Upper lobe of left lung (tissue), 4 donors: ENCODE results near the gene FAM83F.

ENCODE experiments used
- EP300 ChIP-seq, 4 donors: sonication (generic); formaldehyde crosslinking; IDR thresholded peaks; one replicate each; pipeline ENCODE4 v1.5.1; 2017; ENCODE audit warnings: antibody characterized with exemption in 4 of 4, control low read depth in 2 of 4
- POLR2AphosphoS5 ChIP-seq, 2 donors: sonication (generic); formaldehyde crosslinking; IDR thresholded peaks; one replicate each; pipeline ENCODE4 v1.5.1; 2017; ENCODE audit warnings: antibody characterized with exemption in 2 of 2
- TF ChIP-seq, protein P1 (sequence below), 6 experiments: fragments of 450-650 bp in 4 of 6; fragments of 200-600 bp in 2 of 6; sonication (generic) in 2 of 6; IDR thresholded peaks; one replicate each; pipeline ENCODE4 v1.5.1; 2016 to 2019; ENCODE audit warnings: antibody characterized with exemption in 6 of 6

DNA sequence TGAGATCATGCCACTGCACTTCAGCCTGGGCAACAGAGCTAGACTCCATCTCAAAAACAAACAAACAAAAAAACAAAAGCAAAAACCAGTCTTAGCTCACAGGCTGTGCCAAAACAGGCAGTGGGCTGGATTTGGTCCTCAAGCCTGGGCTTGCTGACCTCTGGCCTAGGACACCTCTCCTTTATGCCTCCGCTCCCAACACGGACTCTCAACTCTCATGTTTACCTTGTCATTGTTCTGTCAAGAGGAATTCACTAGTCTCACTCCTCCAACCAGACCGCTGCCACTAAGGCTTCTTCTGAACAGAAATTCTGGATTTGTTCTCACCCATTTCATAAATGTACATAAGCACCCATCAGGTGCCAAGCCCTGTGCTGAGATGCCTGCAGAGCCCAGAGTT lies 42.6 kb downstream of the FAM83F start:
- TF ChIP-seq EP300 (IDR thresholded peaks at IDR 0.05) (no peak), POLR2AphosphoS5 (IDR thresholded peaks at IDR 0.05) (no peak)
- TF ChIP-seq, protein P1, sequence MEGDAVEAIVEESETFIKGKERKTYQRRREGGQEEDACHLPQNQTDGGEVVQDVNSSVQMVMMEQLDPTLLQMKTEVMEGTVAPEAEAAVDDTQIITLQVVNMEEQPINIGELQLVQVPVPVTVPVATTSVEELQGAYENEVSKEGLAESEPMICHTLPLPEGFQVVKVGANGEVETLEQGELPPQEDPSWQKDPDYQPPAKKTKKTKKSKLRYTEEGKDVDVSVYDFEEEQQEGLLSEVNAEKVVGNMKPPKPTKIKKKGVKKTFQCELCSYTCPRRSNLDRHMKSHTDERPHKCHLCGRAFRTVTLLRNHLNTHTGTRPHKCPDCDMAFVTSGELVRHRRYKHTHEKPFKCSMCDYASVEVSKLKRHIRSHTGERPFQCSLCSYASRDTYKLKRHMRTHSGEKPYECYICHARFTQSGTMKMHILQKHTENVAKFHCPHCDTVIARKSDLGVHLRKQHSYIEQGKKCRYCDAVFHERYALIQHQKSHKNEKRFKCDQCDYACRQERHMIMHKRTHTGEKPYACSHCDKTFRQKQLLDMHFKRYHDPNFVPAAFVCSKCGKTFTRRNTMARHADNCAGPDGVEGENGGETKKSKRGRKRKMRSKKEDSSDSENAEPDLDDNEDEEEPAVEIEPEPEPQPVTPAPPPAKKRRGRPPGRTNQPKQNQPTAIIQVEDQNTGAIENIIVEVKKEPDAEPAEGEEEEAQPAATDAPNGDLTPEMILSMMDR (IDR thresholded peaks at IDR 0.05): no peak
